ENCODE results near the gene NCKAP1. TPM values are rescaled to one million over a fixed set of nuclear protein-coding genes. Genes with fewer than 3 reads are reported as not detected.

NCKAP1 gene
- total and polyA plus RNA-seq, 12 donors: 26.8 to 134 (median 104) TPM

DNA sequence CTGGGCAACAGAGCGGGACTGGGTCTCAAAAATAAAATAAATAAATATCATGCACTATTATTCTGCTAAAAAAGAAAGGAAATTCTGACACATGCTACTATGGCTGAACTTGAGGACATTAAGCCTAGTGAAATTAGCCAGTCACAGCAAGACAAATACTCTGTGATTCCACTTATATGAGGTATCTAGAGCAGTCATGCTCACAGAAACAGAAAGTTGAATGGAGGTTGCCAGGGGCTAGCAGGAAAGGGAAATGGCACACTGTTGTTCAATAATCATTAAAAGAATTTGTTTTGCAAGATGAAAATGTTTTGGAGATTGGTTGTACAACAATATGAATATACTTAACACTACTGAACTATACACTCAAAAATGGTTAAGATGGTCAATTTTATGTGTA lies 60.8 kb downstream of the NCKAP1 start:
- 95 to 100% (median 99%) methylated on average over 1 of the region's 1 CpG for WGBS, 4 donors
- DNase-seq: no peak
- Histone ChIP-seq H3K36me3 (replicated peaks in 1 of 2) (peaks cover 0 to 5% of the 10 kb centered on the region in 2 donors), H3K4me1 (replicated peaks in 1 of 2) (no peaks in the 10 kb centered on the region), H3K27ac (no peak overlapping the region), H3K4me3 (no peak overlapping the region), H3K9me3 (replicated peaks in 1 of 3) (no peaks in the 10 kb centered on the region), H3K27me3 (no peaks in the 10 kb centered on the region)
- no peak for TF ChIP-seq POLR2A (IDR thresholded peaks at IDR 0.05)
- TF ChIP-seq, protein P1, sequence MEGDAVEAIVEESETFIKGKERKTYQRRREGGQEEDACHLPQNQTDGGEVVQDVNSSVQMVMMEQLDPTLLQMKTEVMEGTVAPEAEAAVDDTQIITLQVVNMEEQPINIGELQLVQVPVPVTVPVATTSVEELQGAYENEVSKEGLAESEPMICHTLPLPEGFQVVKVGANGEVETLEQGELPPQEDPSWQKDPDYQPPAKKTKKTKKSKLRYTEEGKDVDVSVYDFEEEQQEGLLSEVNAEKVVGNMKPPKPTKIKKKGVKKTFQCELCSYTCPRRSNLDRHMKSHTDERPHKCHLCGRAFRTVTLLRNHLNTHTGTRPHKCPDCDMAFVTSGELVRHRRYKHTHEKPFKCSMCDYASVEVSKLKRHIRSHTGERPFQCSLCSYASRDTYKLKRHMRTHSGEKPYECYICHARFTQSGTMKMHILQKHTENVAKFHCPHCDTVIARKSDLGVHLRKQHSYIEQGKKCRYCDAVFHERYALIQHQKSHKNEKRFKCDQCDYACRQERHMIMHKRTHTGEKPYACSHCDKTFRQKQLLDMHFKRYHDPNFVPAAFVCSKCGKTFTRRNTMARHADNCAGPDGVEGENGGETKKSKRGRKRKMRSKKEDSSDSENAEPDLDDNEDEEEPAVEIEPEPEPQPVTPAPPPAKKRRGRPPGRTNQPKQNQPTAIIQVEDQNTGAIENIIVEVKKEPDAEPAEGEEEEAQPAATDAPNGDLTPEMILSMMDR (IDR thresholded peaks at IDR 0.05): no peak
- intact Hi-C loops (cut with DNase I): loop anchor here (5.0 kb wide), 1 partner anchor 195 kb away; no protein-coding TSS in a partner anchor

DNA sequence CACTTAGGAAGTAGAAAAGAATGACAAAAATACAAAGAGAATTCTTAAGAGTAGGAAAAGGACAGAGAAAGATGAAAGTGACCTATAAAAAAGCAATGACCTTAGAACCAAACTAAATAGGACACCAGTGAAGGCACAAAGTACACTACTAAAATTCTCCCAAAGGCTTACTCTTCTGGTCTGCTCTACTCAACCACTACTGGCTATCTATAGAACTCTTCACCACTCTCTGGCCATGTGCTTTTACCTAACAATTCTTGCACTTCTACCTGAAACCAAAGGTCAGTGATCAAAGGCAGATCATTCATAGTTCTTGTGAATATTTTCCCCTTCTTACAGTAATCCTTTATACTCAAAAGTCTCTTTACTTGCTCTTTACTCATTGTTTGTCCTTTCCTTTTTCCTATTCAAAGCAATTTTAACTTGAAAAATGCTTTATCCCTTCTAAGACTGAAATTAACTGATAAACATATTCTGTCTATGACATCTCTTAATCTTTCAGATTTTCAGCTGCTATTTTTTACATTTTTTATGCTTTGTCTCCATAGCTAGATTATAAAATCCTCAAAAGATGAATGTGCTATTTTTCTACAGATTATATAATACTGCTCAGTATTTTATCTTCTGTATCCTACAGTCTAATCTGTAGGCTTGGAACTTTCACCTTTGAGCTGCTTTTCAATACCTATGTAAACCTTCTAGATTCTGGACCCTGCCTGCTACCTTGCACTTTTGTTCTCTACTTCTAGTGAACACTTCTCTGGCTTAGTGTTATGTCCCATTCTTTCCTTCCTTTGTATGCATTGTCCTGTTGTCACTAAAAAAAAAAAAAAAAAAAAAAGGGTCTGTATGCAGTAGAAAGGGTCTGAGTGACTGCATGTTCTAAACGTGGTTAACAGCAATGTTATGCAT lies 64.6 kb downstream of the NCKAP1 start:
- Histone ChIP-seq H3K27me3 (no peaks in the 10 kb centered on the region), H3K9me3 (replicated peaks in 1 of 3) (no peaks in the 10 kb centered on the region), H3K4me3 (no peak overlapping the region), H3K27ac (no peak overlapping the region), H3K36me3 (replicated peaks in 1 of 2) (no peaks in the 10 kb centered on the region), H3K4me1 (replicated peaks in 1 of 2) (no peaks in the 10 kb centered on the region)
- intact Hi-C loops (cut with DNase I): no loop called here
- TF ChIP-seq POLR2A (IDR thresholded peaks at IDR 0.05): no peak
- TF ChIP-seq, protein P1 (IDR thresholded peaks at IDR 0.05): no peak
- 52 to 67% (median 58%) methylated on average over 1 of the region's 1 CpG for WGBS, 4 donors
- no peak for DNase-seq

DNA sequence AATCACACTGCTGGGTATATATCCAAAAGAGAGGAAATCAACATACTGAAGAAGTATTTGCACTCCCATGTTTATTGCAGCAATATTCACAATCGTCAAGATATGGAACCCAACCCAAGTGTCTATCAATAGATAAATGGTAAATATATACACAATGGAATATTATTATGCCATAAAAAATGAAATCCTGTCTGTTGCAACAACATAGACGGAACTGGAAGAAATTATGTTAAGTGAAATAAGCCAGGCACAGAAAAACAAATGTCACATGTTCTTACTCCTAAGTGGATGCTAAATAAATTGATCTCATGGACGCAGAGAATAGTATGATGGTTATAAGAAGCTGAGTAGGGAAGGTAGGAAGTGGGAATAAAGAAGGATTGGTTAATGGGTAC lies 65.7 kb downstream of the NCKAP1 start:
- intact Hi-C loops (cut with DNase I): no loop called here
- no peaks in the 10 kb centered on the region for H3K4me1 ChIP-seq (replicated peaks in 1 of 2)
- DNase-seq: no peak
- no peak overlapping the region for H3K27ac ChIP-seq
- H3K36me3 ChIP-seq (replicated peaks in 1 of 2): no peaks in the 10 kb centered on the region
- TF ChIP-seq POLR2A (IDR thresholded peaks at IDR 0.05): no peak
- TF ChIP-seq, protein P1 (IDR thresholded peaks at IDR 0.05): no peak
- H3K9me3 ChIP-seq (replicated peaks in 1 of 3): no peaks in the 10 kb centered on the region
- H3K4me3 ChIP-seq: no peak overlapping the region
- 97 to 98% (median 98%) methylated on average over 3 of the region's 3 CpGs for WGBS, 4 donors
- no peaks in the 10 kb centered on the region for H3K27me3 ChIP-seq

DNA sequence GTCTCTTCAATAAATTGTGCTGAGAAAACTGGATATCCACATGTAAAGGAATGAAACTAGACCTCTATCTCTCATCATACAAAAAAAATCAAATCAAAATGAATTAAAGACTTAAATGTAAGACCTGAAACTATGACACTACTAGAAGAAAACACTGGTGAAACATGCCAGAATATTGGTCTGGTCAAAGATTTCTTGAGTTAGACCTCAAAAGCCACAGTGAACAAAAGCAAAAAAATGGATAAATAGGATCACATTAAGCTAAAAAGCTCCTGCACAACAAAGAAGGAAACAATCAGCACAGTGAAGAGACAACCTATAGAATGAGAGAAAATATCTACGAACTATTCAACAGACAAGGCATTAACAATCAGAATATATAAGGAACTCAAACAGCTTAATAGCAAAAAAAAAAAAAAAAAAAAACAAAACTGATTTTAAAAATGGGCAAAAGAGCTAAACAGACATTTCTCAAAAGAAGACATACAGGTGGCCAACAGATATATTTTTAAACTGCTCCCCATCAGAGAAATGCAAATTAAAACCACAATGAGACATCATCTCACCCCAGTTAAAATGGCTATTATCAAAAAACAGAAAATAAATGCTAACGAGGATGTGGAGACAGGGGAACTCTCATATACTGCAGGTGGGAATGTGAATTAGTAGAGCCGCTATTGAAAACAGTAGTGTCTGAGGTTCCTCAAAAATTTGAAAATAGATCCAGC lies 66.3 kb downstream of the NCKAP1 start:
- Histone ChIP-seq H3K36me3 (replicated peaks in 1 of 2) (no peaks in the 10 kb centered on the region), H3K4me1 (replicated peaks in 1 of 2) (no peaks in the 10 kb centered on the region), H3K9me3 (replicated peaks in 1 of 3) (no peaks in the 10 kb centered on the region), H3K4me3 (no peak overlapping the region), H3K27ac (no peak overlapping the region), H3K27me3 (no peaks in the 10 kb centered on the region)
- WGBS, 4 donors: 94 to 100% (median 98%) methylated on average over 3 of the region's 3 CpGs
- no peak for DNase-seq
- no peak for TF ChIP-seq POLR2A (IDR thresholded peaks at IDR 0.05)
- TF ChIP-seq, protein P1 (IDR thresholded peaks at IDR 0.05): no peak
- intact Hi-C loops (cut with DNase I): no loop called here
